Measurements from ENCODE around the gene ADRB2.
A peak's percentile ranks its signal among the peaks of the same experiment; 100 is the strongest.

The ADRB2 gene

DNA sequence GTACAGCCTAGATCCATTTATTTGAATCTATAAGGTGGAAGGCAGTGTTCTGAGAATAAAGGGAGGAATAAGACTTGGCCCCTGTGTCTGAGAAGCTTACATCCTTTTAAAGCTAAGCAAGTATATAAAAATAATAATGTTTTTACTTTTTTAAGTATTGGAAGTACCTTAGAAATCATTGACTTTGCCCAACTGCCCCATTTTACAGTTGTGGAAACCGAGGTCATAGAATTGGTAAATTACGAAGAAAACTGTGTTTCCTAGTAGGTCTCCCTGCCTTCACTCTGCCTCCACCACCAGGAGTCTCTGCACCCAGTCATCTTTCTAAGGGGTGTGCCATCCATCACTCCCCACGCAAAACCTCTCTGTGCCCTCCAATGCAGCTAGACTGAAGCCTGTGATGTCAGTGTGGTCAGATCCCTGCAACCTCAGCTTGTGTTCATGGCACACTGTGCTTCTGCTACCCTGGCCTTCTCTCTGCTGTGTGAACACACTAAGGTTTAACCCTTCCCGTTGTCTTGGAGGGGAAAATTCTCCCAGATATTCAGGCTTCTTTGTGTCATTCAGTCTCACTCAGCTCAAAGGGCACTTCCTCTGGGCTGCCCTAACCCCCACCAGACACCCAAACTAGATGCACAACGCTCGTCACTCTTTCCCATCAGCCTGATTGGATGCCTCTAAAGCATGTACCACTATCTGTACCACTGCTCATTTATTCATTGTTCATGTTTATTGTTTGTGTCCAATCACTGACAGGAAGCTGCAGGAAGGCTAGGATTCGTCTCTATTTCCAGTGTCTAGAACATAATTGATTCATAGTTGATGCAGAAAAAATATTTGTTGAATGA, 18.2 kb downstream of the ADRB2 start:
- Mint-ChIP-seq H3K36me3 (peaks cover 4% of the 10 kb centered on the region in 2 donors), H3K27ac (no peak overlapping the region), H3K27me3 (no peaks in the 10 kb centered on the region), H3K4me1 (peaks cover 21 to 34% of the 10 kb centered on the region in 2 donors), H3K4me3 (no peak overlapping the region), H3K9me3 (peaks cover 4 to 5% of the 10 kb centered on the region in 2 donors)
- ATAC-seq (replicated peaks) (no peak), DNase-seq (no peak)

DNA sequence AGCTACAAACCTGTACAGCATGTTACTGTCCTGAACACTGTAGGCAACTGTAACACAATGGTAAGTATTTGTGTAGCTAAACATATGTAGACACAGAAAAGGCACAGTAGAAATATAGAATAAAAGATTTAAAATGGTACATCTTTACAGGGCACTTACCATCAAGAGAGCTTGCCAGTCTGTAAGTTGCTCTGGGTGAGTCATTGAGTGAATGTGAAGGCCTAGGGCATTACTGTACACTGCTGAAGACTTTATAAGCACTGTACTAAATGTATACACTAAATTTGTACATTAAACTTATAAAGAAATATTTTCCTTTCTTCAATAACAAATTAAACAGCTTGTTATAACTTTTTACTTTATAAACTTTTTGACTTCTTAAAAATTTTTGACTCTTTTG, 20.5 kb downstream of the ADRB2 start:
- Mint-ChIP-seq H3K9me3 (peaks cover 4 to 5% of the 10 kb centered on the region in 2 donors), H3K4me3 (no peak overlapping the region), H3K4me1 (peaks cover 22 to 30% of the 10 kb centered on the region in 2 donors), H3K36me3 (peaks cover 4% of the 10 kb centered on the region in 2 donors), H3K27ac (no peak overlapping the region), H3K27me3 (no peaks in the 10 kb centered on the region)
- DNase-seq (no peak), ATAC-seq (replicated peaks) (no peak)

DNA sequence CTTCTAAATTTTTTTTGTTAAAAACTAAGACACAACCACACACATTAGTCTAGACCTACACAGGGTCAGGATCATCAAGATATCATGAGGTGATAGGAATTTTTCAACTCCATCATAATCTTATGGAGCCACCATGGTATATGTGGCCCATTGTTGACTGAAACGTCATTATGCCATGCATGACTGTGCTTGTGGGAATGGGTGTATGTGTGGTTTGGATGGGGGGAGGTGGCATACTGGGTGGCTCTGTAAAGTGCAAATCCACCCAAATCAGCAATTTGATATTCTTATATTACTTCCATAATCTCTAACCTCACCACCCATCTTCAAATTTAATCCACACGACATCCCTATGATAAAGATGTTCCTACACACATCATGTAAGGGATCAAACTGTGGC, 21.0 kb downstream of the ADRB2 start:
- H3K4me1 Mint-ChIP-seq: peaks cover 22 to 30% of the 10 kb centered on the region in 2 donors
- peaks cover 4 to 5% of the 10 kb centered on the region in 2 donors for H3K9me3 Mint-ChIP-seq
- H3K27ac Mint-ChIP-seq: no peak overlapping the region
- ATAC-seq (replicated peaks): no peak
- DNase-seq: no peak
- H3K27me3 Mint-ChIP-seq: no peaks in the 10 kb centered on the region
- H3K36me3 Mint-ChIP-seq: peaks cover 4% of the 10 kb centered on the region in 2 donors
- H3K4me3 Mint-ChIP-seq: no peak overlapping the region

DNA sequence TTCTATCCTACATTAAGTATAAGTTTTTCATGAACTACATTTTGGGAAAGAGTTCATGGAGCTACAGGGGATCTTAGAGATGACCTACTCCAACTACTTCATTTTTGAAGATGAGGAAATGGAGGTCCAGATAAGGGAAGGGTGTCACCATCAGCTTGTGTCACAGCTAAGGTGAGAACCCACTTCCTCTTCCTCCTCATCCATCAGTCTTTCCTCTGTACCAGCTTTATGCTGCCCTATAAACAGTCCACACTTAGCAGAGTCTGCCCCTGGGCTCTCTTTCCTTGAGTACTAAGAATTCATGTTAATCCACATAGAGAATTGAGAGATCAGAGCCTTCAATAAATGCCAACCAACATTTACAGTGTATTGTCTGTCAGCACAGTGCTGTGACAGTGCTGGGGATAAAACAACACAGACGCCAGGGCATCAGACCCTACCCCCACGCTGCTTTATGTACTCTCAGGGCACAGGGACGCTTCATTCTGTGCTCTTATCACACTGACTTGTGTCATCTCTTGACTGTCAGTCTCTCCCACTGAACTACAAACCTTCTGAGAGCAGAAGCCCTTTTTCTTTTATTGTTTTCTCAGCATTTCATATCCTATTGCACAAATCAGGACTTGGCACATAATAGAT, 22.1 kb downstream of the ADRB2 start:
- ATAC-seq (replicated peaks) (peak; percentile 57 to 64), DNase-seq (no peak)
- Mint-ChIP-seq H3K27me3 (no peaks in the 10 kb centered on the region), H3K4me1 (peaks cover 21 to 31% of the 10 kb centered on the region in 2 donors), H3K27ac (no peak overlapping the region), H3K9me3 (peaks cover 4 to 5% of the 10 kb centered on the region in 2 donors), H3K4me3 (no peak overlapping the region), H3K36me3 (peaks cover 4% of the 10 kb centered on the region in 2 donors)

DNA sequence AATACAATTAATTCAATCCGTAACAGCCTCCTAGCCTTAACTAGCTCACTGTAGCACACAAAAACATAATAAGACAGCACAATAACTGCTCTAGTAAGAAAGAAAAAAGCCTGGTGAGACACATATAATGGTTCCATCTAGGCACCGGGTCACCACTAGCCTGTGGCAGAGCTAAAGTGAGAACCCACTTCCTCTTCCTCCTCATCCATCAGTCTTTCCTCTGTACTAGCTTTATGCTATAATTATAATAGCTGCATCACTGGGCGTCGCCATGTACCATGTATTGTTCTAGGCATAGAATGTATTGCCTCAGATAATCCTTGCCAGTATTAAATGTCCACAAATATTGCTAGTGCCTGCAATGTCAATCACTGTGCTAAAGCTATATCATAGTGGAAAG, 23.1 kb downstream of the ADRB2 start:
- no peak overlapping the region for H3K27ac Mint-ChIP-seq
- H3K36me3 Mint-ChIP-seq: peaks cover 4% of the 10 kb centered on the region in 2 donors
- peak; percentile 79 to 88 for ATAC-seq (replicated peaks)
- no peak for DNase-seq
- H3K4me1 Mint-ChIP-seq: peaks cover 23 to 37% of the 10 kb centered on the region in 2 donors
- no peaks in the 10 kb centered on the region for H3K27me3 Mint-ChIP-seq
- H3K4me3 Mint-ChIP-seq: no peak overlapping the region
- peaks cover 4 to 5% of the 10 kb centered on the region in 2 donors for H3K9me3 Mint-ChIP-seq

DNA sequence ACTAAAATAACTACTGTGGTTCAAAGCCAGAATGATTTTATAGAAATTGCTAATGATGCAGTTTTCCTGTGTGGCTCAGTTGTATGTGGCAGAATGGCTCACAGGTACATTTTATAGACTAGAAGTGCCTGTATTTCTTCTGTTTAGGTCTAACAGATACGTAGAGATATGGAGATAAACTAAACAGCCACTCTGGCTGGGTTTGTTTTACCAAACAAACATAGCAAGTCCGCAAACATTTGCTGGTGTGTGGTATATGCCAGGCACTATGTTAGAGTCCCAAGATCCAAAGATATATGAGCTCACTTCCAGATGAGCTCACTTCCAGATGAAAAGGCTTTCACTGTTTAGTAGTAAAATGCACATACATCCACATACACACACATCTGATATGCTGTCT, 24.4 kb downstream of the ADRB2 start:
- Mint-ChIP-seq H3K27ac (no peak overlapping the region), H3K27me3 (no peaks in the 10 kb centered on the region), H3K9me3 (peaks cover 4 to 5% of the 10 kb centered on the region in 2 donors), H3K4me1 (peaks cover 23 to 31% of the 10 kb centered on the region in 2 donors), H3K36me3 (peaks cover 4% of the 10 kb centered on the region in 2 donors), H3K4me3 (no peak overlapping the region)
- ATAC-seq (replicated peaks): no peak
- DNase-seq: no peak

DNA sequence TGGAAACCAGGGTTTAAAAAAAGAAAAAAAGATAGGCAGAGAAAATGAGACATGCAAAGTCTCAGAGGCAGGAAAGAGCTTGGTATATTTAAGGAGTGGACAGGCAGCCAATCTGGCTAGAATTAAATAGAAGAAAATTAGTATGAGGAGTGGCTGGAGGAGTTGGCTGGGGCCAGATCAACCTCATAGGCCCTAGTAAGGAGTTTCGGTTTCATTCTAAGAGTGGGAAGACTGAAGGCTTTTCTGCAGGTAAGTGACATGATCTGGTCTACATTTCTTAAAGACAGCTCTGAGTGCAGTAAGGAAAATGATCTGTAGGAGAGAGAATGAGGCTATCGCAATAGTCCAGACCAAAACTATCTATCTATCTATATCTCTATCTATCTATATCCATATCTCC, 27.5 kb downstream of the ADRB2 start:
- Mint-ChIP-seq H3K9me3 (no peaks in the 10 kb centered on the region), H3K36me3 (no peaks in the 10 kb centered on the region), H3K4me1 (peaks cover 16 to 18% of the 10 kb centered on the region in 2 donors), H3K27ac (no peak overlapping the region), H3K4me3 (no peak overlapping the region), H3K27me3 (no peaks in the 10 kb centered on the region)
- ATAC-seq (replicated peaks): no peak
- DNase-seq: no peak

DNA sequence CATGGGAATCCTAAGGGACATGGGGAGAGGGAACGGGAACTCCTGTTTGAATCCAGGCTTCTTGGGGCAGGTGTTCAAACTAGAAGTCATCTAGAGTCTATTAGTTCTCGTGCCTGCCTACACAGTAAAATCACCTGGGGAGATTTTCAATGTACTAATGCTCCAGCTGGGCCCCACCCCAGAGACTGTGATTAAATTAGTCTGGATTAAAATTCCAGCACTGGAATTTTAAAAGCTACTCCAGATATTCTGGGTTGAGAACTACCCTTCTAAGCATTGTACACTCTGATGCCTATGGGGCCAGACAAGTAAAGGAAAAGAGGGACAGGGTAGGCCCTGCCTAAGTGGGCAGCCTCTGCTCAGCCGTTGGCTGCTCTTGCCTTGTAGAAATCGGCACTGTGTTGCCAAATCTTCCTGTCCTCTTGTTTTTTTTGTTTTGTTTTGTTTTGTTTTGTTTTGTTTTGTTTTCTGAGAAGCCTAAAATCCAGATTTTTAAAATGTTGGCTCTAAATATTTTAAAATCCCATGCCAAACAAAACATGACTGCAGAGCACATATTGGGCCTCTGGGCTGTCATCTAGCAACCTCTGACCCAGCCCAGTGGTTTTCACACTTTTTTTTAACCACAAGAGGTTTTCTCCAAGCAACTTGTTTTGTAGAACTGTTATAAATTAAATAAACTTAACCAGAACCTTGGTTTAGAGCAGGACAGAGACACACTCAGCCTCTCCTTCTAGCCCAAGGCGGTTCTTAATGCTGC, 29.0 kb downstream of the ADRB2 start:
- no peaks in the 10 kb centered on the region for H3K27me3 Mint-ChIP-seq
- no peak overlapping the region for H3K27ac Mint-ChIP-seq
- no peak for DNase-seq
- no peak overlapping the region for H3K4me3 Mint-ChIP-seq
- H3K9me3 Mint-ChIP-seq: no peaks in the 10 kb centered on the region
- peaks cover 10 to 18% of the 10 kb centered on the region in 2 donors for H3K4me1 Mint-ChIP-seq
- H3K36me3 Mint-ChIP-seq: no peaks in the 10 kb centered on the region
- no peak for ATAC-seq (replicated peaks)

DNA sequence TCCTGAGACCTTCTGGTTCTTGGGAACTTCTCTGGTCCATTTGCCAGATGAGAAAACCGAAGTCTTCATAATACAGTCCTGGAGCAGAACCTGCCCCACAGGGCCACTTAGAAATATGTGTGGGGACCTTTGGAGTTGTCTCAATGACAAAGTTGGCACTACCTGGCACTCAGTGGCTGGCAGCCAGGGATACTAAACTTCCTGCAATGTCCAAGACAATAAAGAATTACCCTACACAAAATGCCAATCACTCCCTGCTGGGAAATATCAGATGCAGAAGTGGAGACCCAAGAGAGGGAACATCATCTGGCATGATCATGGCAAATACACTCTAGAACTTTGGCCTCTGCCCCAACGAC, 29.6 kb downstream of the ADRB2 start:
- no peaks in the 10 kb centered on the region for H3K9me3 Mint-ChIP-seq
- DNase-seq (no peak), ATAC-seq (replicated peaks) (no peak)
- H3K4me3 Mint-ChIP-seq: no peak overlapping the region
- peaks cover 10 to 20% of the 10 kb centered on the region in 2 donors for H3K4me1 Mint-ChIP-seq
- H3K27ac Mint-ChIP-seq: no peak overlapping the region
- H3K36me3 Mint-ChIP-seq: no peaks in the 10 kb centered on the region
- H3K27me3 Mint-ChIP-seq: no peaks in the 10 kb centered on the region

DNA sequence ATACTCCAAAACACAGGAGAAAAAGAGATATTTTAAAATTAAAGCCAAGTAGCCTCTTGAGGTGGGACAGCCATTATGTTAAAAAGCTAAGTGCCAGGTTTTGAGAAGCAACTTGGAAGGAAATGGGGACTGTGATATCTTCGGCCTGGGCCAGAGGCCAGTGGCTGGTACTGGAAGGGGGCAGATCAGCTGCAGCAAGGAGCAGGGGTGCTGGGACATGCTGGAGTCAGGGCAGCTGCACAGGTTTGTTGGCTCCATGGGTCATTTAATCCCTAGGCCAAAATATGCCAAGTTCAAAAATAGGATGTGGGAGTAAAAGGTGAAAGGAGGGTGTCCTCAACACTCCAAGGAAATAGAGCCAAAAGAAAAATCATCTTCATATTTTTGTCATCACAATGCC, 30.0 kb downstream of the ADRB2 start:
- no peaks in the 10 kb centered on the region for H3K27me3 Mint-ChIP-seq
- H3K9me3 Mint-ChIP-seq: no peaks in the 10 kb centered on the region
- ATAC-seq (replicated peaks): no peak
- H3K4me3 Mint-ChIP-seq: no peak overlapping the region
- no peaks in the 10 kb centered on the region for H3K36me3 Mint-ChIP-seq
- H3K27ac Mint-ChIP-seq: no peak overlapping the region
- peaks cover 10 to 22% of the 10 kb centered on the region in 2 donors for H3K4me1 Mint-ChIP-seq
- DNase-seq: no peak

DNA sequence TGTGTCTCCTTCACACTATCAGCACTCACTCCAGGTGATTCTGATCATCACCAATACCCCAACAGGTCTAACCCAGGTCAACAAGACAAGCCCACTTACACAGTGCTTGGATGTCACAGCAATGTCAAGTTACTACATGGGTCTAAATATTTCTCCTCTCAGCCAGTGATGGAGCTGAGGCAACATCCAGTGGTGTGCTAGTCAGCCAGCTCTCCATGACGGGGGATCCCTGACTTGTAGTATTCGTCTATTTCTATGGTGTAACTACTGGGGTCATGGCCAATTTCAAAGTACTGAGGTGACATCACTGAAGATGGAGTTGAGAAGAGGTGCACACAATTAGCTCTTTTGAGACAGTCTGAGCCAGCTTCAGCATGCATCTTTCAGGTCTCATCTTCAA, 31.1 kb downstream of the ADRB2 start:
- Mint-ChIP-seq H3K36me3 (no peaks in the 10 kb centered on the region), H3K4me1 (peaks cover 9 to 22% of the 10 kb centered on the region in 2 donors), H3K4me3 (no peak overlapping the region), H3K27ac (no peak overlapping the region), H3K9me3 (no peaks in the 10 kb centered on the region), H3K27me3 (no peaks in the 10 kb centered on the region)
- DNase-seq (no peak), ATAC-seq (replicated peaks) (no peak)

DNA sequence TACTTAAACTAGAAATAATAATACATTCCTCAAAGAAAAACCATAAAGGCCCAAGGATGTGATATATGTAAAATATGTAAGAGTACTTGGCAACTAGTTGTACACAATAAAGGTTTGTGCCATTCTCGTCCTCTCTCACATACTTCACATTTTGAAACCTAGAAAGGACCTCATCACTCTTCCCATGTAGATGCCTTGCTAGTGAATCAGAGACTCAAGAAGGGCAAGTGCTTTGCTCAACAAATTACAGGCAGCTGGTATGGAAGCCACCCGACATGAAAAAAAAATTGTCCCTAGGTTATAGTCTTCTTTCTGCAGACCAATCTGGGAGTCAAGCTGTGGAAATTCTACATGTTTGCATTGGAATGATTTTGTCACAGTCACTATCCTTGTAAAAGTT, 31.7 kb downstream of the ADRB2 start:
- Mint-ChIP-seq H3K27ac (no peak overlapping the region), H3K4me1 (peaks cover 9 to 22% of the 10 kb centered on the region in 2 donors), H3K4me3 (no peak overlapping the region), H3K9me3 (no peaks in the 10 kb centered on the region), H3K36me3 (no peaks in the 10 kb centered on the region), H3K27me3 (no peaks in the 10 kb centered on the region)
- no peak for ATAC-seq (replicated peaks)
- DNase-seq: no peak

DNA sequence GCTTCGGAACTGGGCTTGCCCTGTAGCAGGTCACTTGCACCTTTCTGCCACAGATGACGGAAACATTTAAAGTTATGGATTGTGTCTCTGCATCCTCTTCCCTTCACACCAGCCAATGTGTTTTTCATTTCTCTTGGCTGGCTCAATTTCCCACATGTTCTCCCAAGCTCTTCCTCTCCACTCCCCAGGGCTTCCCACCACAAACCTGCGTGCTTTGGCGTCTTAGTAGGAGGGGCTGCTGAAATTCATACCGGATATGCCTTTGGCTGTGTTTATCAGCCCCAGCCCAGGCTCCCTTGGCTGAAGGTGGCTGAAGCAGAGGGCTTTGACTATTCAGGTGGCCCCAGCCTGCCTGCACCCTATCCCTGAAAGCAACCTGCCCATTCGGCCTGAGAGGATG, 32.1 kb downstream of the ADRB2 start:
- H3K27ac Mint-ChIP-seq: no peak overlapping the region
- no peaks in the 10 kb centered on the region for H3K27me3 Mint-ChIP-seq
- H3K4me3 Mint-ChIP-seq: no peak overlapping the region
- no peaks in the 10 kb centered on the region for H3K36me3 Mint-ChIP-seq
- H3K9me3 Mint-ChIP-seq: no peaks in the 10 kb centered on the region
- DNase-seq (no peak), ATAC-seq (replicated peaks) (no peak)
- H3K4me1 Mint-ChIP-seq: peaks cover 9 to 21% of the 10 kb centered on the region in 2 donors

DNA sequence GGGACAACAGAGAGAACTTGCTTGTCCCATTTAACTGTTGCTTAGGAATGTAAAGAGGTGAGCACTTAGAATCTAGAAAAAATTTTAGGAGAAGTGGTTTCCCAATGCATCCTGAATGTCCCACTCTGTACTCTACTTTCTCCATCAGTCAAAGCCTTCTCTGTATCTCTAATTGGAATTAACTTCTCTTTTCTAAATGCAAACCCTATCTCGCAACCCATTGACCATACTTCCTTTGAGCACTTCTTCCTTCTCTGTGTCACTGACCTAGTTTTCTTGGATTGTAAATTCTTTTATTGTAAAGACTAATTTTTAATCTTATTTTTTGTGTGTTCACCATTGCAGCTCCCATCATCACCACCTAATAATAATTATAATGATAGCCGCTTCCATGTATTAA, 33.3 kb downstream of the ADRB2 start:
- Mint-ChIP-seq H3K4me3 (no peak overlapping the region), H3K9me3 (no peaks in the 10 kb centered on the region), H3K36me3 (no peaks in the 10 kb centered on the region), H3K27me3 (no peaks in the 10 kb centered on the region), H3K27ac (no peak overlapping the region), H3K4me1 (peaks cover 6 to 21% of the 10 kb centered on the region in 2 donors)
- DNase-seq: no peak
- no peak for ATAC-seq (replicated peaks)
